ENCODE data around the gene FHIP1A.

GRCh38 chr4:151409470-151410313, 716 bp downstream of the FHIP1A start:
- TF ChIP-seq CTCF (conservative IDR thresholded peaks at IDR 0.05) (no peak), ZFX (IDR thresholded peaks at IDR 0.05) (no peak)
